ENCODE data around the gene RNF225.
"Not testable (repeated sequence)": the region's sequence is repeated elsewhere in the genome, so short reads cannot be mapped to it uniquely, and the experiment has no call there.

GRCh38 chr19:58442986-58443385, 47.5 kb downstream of the RNF225 start:
- TF ChIP-seq, protein P1, sequence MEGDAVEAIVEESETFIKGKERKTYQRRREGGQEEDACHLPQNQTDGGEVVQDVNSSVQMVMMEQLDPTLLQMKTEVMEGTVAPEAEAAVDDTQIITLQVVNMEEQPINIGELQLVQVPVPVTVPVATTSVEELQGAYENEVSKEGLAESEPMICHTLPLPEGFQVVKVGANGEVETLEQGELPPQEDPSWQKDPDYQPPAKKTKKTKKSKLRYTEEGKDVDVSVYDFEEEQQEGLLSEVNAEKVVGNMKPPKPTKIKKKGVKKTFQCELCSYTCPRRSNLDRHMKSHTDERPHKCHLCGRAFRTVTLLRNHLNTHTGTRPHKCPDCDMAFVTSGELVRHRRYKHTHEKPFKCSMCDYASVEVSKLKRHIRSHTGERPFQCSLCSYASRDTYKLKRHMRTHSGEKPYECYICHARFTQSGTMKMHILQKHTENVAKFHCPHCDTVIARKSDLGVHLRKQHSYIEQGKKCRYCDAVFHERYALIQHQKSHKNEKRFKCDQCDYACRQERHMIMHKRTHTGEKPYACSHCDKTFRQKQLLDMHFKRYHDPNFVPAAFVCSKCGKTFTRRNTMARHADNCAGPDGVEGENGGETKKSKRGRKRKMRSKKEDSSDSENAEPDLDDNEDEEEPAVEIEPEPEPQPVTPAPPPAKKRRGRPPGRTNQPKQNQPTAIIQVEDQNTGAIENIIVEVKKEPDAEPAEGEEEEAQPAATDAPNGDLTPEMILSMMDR (IDR thresholded peaks at IDR 0.05; ENCODE audit: low read depth, low read length, poor library complexity, severe bottlenecking): not testable (repeated sequence)
- TF ChIP-seq EZH2phosphoT487 (IDR thresholded peaks at IDR 0.05; ENCODE audit: borderline replicate concordance, low read length): not testable (repeated sequence)
